Calu3 (cell line): Measurements from ENCODE around the gene TBCB. TPM values are rescaled to one million over a fixed set of nuclear protein-coding genes. Genes with fewer than 3 reads are reported as not detected.

Experiments
- BruUV-seq: library from RNA; stranded (reverse); fragments of 400-500 nt; replicated peaks from 2 replicates; lab custom pipeline; 2021; lab: Mats Ljungman, UMichigan
- CTCF ChIA-PET: fragments of 300-600 bp; sonication (Branson Sonifier 250); formaldehyde crosslinking; loops from one replicate; lab custom pipeline; 2022; ENCODE audit warnings: antibody characterized with exemption; lab: Charles Lee
- DNase-seq: peaks from one replicate; pipeline ENCODE4 v3.0.0; 2022
- H3K27ac Mint-ChIP-seq: one replicate; pipeline ENCODE4 v1.8.0; 2022; ENCODE audit warnings: mixed read lengths; ENCODE audit not compliant: unreplicated experiment
- H3K27me3 Mint-ChIP-seq: one replicate; pipeline ENCODE4 v1.8.0; 2022; ENCODE audit warnings: mixed read lengths; ENCODE audit not compliant: unreplicated experiment
- H3K36me3 Mint-ChIP-seq: one replicate; pipeline ENCODE4 v1.8.0; 2022; ENCODE audit warnings: mild to moderate bottlenecking, moderate library complexity, mixed read lengths; ENCODE audit not compliant: insufficient read depth, unreplicated experiment
- H3K4me1 Mint-ChIP-seq: one replicate; pipeline ENCODE4 v1.8.0; 2022; ENCODE audit warnings: mild to moderate bottlenecking, low read depth, mixed read lengths; ENCODE audit not compliant: unreplicated experiment
- H3K4me3 Mint-ChIP-seq: one replicate; pipeline ENCODE4 v1.8.0; 2022; ENCODE audit warnings: mild to moderate bottlenecking, low read depth, moderate library complexity, mixed read lengths; ENCODE audit not compliant: unreplicated experiment
- H3K9me3 Mint-ChIP-seq: one replicate; pipeline ENCODE4 v1.8.0; 2022; ENCODE audit warnings: low read depth, mixed read lengths; ENCODE audit not compliant: unreplicated experiment
- CTCF ChIP-seq: fragments of 200-600 bp; IDR thresholded peaks from one replicate; pipeline ENCODE4 v1.8.0; 2022; ENCODE audit warnings: antibody characterized with exemption; ENCODE audit not compliant: unreplicated experiment
- intact Hi-C: fragments of 100-400 bp; cut with micrococcal nuclease; formaldehyde crosslinking; loops from one replicate; pipeline ENCODE4 v1.10.0; 2022; ENCODE audit not compliant: unreplicated experiment
- total RNA-seq: library from RNA; stranded (reverse); gene quantifications from 2 replicates; pipeline ENCODE4 v1.2.3, GENCODE V29; 2022

Gene TBCB
- total RNA-seq, 1 experiment from 2014 or later, result 210 TPM

- no peak for TF ChIP-seq CTCF
- no TSS peak for BruUV-seq
- intact Hi-C loops, result no loop called here
- H3K27me3 Mint-ChIP-seq, result no peaks in the 10 kb centered on the region
- no peak overlapping the region for H3K4me3 Mint-ChIP-seq
- no peak overlapping the region for H3K27ac Mint-ChIP-seq
- no peak for DNase-seq
- CTCF ChIA-PET, result no interaction called here
- H3K4me1 Mint-ChIP-seq, result peaks cover 12% of the 10 kb centered on the region
- H3K9me3 Mint-ChIP-seq, result no peaks in the 10 kb centered on the region
- H3K36me3 Mint-ChIP-seq, result peaks cover 40% of the 10 kb centered on the region
These were observed 6.6 kb upstream of the TBCB start for GRCh38 chr19:36108684-36109083.

- DNase-seq, result no peak
- Mint-ChIP-seq H3K4me3 (no peak within 1 kb of the TSS), H3K36me3 (peaks cover 55% of the 10 kb centered on the region), H3K27ac (no peak within 1 kb of the TSS), H3K27me3 (peaks cover 11% of the 10 kb centered on the region), H3K9me3 (no peaks in the 10 kb centered on the region), H3K4me1 (peaks cover 22% of the 10 kb centered on the region)
- no peak for TF ChIP-seq CTCF
- intact Hi-C loops, result no loop called here
- CTCF ChIA-PET, result no interaction called here
- no TSS peak for BruUV-seq
These were observed 4.6 kb upstream of the TBCB start, which contains the start of gene OVOL3 for GRCh38 chr19:36110487-36111199. Gene OVOL3, plus strand, starts transcription at chr19:36111143. Its CDS starts 60 bp downstream, at chr19:36111203.

- BruUV-seq, result no TSS peak
- intact Hi-C loops, result no loop called here
These were observed 4.1 kb upstream of the TBCB start for GRCh38 chr19:36111200-36111539.

GRCh38 chr19:36112678-36113077 is 2.6 kb upstream of the TBCB start:
- peak overlapping the region; percentile 90 for H3K4me3 Mint-ChIP-seq
- DNase-seq, result no peak
- BruUV-seq, result no TSS peak
- TF ChIP-seq CTCF, result no peak
- no peaks in the 10 kb centered on the region for H3K9me3 Mint-ChIP-seq
- H3K27ac Mint-ChIP-seq, result peak overlapping the region; percentile 5
- H3K36me3 Mint-ChIP-seq, result peaks cover 59% of the 10 kb centered on the region
- CTCF ChIA-PET, result no interaction called here
- H3K4me1 Mint-ChIP-seq, result peaks cover 38% of the 10 kb centered on the region
- peaks cover 12% of the 10 kb centered on the region for H3K27me3 Mint-ChIP-seq
- intact Hi-C loops, result no loop called here

More at GRCh38 chr19:36111200-36111539, 4.1 kb upstream of the TBCB start:
- CTCF ChIA-PET, result no interaction called here
- Mint-ChIP-seq H3K9me3 (no peaks in the 10 kb centered on the region), H3K27ac (no peak overlapping the region), H3K27me3 (peaks cover 12% of the 10 kb centered on the region), H3K4me3 (no peak overlapping the region), H3K4me1 (peaks cover 26% of the 10 kb centered on the region), H3K36me3 (peaks cover 55% of the 10 kb centered on the region)
- TF ChIP-seq CTCF, result no peak
- no peak for DNase-seq
